PFSK-1 (cell line): ENCODE results near the gene LRRC17.

Source experiments
- FOXP2 ChIP-seq: optimal IDR thresholded peaks from 2 replicates; pipeline ENCODE3; 2011; ENCODE audit warnings: borderline replicate concordance, control low read depth, inconsistent platforms; ENCODE audit not compliant: insufficient read depth; ENCODE audit errors: extremely low read length, extremely low read depth
- POLR2AphosphoS5 ChIP-seq: IDR thresholded peaks from 2 replicates; pipeline ENCODE4 v1.6.1; 2012; ENCODE audit warnings: low read depth, mild to moderate bottlenecking, control low read depth, low read length, moderate library complexity
- SIN3A ChIP-seq: IDR thresholded peaks from 2 replicates; pipeline ENCODE4 v1.6.1; 2012; ENCODE audit warnings: mild to moderate bottlenecking, low read length, moderate library complexity, borderline replicate concordance; ENCODE audit not compliant: insufficient read depth
- TAF1 ChIP-seq: IDR thresholded peaks from 2 replicates; pipeline ENCODE4 v1.6.1; 2012; ENCODE audit warnings: low read length, control low read depth, borderline replicate concordance; ENCODE audit not compliant: insufficient read depth
- TF ChIP-seq, protein P1 (sequence below), 2 experiments: IDR thresholded peaks; 2 replicates each; pipeline versions ENCODE4 v1.6.1 to v1.8.0; 2011 to 2012; ENCODE audit warnings: low read depth in 2 of 2, low read length in 2 of 2, control low read depth in 1 of 2, inconsistent platforms in 1 of 2, mild to moderate bottlenecking in 1 of 2, moderate library complexity in 1 of 2; ENCODE audit not compliant: insufficient read depth in 1 of 2

LRRC17 gene

DNA sequence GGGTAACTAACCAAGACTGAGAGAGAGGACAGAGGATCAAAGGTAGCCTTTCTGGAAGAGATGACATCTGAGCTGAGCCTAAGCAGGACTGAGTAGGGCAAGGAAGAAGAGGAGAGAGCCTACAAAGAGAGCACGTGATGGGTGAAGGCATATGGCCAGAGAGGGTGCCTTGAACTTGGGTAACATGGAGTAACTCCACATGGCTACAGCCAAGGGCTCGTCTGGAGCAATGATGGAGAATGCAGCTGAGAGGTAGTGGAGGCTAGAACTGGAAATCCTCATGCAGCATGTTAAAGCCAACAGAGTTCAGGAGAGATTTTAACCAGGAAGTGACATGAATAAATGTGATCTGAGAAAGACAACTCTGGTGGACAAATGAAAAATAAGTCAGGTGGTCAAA, 77.8 kb downstream of the LRRC17 start:
- TF ChIP-seq, protein P1, sequence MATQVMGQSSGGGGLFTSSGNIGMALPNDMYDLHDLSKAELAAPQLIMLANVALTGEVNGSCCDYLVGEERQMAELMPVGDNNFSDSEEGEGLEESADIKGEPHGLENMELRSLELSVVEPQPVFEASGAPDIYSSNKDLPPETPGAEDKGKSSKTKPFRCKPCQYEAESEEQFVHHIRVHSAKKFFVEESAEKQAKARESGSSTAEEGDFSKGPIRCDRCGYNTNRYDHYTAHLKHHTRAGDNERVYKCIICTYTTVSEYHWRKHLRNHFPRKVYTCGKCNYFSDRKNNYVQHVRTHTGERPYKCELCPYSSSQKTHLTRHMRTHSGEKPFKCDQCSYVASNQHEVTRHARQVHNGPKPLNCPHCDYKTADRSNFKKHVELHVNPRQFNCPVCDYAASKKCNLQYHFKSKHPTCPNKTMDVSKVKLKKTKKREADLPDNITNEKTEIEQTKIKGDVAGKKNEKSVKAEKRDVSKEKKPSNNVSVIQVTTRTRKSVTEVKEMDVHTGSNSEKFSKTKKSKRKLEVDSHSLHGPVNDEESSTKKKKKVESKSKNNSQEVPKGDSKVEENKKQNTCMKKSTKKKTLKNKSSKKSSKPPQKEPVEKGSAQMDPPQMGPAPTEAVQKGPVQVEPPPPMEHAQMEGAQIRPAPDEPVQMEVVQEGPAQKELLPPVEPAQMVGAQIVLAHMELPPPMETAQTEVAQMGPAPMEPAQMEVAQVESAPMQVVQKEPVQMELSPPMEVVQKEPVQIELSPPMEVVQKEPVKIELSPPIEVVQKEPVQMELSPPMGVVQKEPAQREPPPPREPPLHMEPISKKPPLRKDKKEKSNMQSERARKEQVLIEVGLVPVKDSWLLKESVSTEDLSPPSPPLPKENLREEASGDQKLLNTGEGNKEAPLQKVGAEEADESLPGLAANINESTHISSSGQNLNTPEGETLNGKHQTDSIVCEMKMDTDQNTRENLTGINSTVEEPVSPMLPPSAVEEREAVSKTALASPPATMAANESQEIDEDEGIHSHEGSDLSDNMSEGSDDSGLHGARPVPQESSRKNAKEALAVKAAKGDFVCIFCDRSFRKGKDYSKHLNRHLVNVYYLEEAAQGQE (IDR thresholded peaks at IDR 0.05; ENCODE audit: insufficient read depth in 1 of 2, low read depth in 2 of 2, low read length in 2 of 2): no peak
- TF ChIP-seq POLR2AphosphoS5: no peak
- no peak for TF ChIP-seq FOXP2
- no peak for TF ChIP-seq SIN3A
- no peak for TF ChIP-seq TAF1

DNA sequence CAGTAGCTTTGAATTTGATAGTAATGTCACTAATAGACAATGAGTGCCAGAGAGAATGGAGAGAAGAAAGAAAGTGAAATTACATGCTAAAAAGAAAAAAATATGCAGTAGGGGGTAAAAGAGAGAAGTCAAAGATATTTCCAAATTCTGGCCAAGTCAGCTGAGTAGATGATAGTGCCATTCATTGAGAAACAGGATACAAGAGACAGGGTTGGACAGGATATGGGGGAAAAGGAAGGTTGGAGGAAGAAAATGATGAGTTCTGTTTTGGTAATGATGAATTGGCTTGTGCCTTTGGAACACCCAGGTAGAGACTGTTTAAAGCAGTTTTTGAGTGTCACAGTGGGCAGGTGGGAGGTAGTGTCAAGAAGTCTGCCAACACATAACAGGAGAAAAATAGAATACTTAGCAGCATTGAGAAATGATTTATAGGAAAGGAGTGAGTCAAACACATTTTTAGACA, 78.3 kb downstream of the LRRC17 start:
- TF ChIP-seq POLR2AphosphoS5 (no peak), SIN3A (no peak), FOXP2 (no peak), TAF1 (no peak)
- TF ChIP-seq, protein P1 (IDR thresholded peaks at IDR 0.05; ENCODE audit: insufficient read depth in 1 of 2, low read depth in 2 of 2, low read length in 2 of 2): no peak

DNA sequence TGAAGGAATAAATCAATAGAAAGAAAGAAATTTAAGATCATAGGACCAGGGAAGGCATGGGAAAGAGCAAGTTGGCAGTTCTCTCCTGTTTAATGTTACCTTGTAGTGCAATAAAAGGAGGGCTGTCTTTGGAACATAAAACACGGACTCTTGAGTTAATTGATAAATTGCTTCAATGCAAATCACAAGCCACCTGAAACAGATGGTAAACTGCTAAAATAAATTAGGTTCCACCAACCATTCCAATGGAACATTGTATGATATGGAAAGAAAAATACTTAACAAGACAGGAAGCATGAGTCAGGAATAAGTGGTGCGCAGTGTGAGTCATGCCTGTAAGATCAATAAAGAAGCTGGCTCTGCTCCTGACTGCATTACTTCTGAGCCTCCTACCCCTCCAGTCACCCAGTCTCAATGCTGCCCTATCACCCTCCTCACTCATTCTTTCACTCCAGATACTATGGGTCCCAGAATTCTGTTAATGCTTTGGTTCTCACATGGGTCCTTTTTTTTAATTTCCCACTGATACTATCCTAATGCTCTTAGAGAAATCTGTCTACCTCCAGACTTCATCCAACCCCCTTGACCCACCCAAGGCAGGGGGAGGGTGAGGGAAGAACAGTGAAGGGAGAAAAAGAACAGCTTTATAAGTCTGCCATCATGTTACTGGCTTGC, 78.9 kb downstream of the LRRC17 start:
- 0 out of 2 replicates have a peak, but pooled peaks have one; percentile 23 for TF ChIP-seq POLR2AphosphoS5
- no peak; the same call in 1 of the 2 replicates for TF ChIP-seq SIN3A
- TF ChIP-seq TAF1: peak; percentile 49; the same call in 1 of the 2 replicates
- no peak for TF ChIP-seq FOXP2
- TF ChIP-seq, protein P1 (IDR thresholded peaks at IDR 0.05; ENCODE audit: insufficient read depth in 1 of 2, low read depth in 2 of 2, low read length in 2 of 2): 0 out of 4 replicates have a peak, but pooled peaks of 1 of the 2 experiments have one; percentile 39

DNA sequence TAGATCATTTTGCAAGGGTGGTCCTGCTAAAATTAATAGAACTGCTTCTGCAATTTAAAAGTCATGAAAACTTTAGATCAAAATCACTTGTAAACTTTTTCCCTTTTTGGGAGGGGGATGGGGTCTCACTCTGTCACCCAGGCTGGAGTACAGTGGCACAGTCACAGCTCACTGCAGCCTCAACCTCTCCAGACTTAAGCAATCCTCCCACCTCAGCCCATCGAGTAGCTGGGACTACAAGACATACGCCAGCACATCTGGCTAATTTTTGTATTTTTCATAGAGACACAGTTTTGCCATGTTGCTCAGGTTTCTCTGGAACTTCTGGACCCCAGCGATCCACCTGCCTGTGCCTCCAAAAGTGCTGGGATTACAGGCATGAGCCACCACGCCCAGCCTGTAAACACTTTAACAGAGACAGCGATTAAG, 79.7 kb downstream of the LRRC17 start:
- TF ChIP-seq FOXP2: no peak
- no peak for TF ChIP-seq POLR2AphosphoS5
- TF ChIP-seq SIN3A: no peak

DNA sequence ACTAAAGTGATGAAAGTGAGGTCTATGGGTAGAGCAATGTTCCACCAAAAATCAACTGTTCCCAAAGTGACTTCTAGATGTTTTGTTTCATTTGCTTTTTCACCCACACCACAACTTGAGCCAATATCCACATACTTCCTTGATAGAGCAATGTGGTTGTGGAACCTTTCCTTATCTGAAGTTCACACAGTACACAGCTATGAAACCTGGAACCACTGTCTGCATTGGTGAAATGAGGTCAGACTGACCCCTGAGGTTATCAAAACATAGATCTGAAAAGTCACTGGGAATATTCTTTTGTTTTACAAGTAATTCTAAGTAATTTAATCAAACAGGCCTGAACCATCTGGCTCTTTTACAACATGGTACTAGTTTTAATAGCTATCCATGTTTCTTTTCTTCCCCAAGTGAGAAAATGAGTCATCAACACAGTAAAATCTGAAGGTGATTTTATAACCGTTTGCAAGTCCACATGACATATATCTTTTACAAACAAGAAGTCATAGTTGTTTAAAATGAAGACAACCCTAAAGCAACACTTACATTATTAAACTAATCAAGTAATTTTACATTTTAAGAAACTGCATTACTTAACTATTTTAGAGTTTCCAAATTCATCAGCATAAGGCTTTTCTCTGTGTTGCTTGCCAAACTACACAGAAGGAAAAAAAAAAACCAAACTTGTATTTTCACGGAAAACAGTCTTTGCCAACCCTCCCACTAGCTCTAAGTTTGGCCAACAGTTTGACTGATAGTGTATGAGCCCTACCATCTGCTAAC, 80.3 kb downstream of the LRRC17 start:
- TF ChIP-seq FOXP2: no peak
- TF ChIP-seq, protein P1 (IDR thresholded peaks at IDR 0.05; ENCODE audit: insufficient read depth in 1 of 2, low read depth in 2 of 2, low read length in 2 of 2): no peak
